Measurements from ENCODE around the gene CDC25A. TPM values are rescaled to one million over a fixed set of nuclear protein-coding genes. Genes with fewer than 3 reads are reported as not detected.
A peak's percentile ranks its signal among the peaks of the same experiment; 100 is the strongest.

The CDC25A gene
- total RNA-seq, 1 experiment from 2014 or later: 35.5 TPM

DNA sequence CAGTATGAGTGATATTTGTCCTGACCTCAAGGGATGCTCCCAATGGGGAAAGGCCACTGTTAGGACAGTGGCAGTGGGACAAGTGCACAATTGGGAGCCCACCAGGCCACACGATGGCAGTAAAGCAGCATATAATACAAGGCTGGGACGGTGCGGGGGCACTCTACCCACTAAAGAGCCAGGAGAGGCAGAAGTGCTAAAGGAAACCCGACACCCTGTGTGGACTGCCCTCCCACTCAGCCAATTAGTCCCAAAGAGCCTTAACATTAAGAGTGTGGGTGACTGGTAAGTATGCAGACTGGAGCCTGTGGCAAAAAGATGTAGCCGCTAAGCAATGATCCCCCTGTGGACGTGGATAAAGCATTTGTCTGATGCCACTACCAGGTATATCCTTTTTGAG is 44.5 kb upstream of the CDC25A start:
- intact Hi-C loops (cut with micrococcal nuclease; ENCODE audit: unreplicated experiment): loop anchor here (1.0 to 2.0 kb wide), 6 partner anchors 9 to 204 kb away; partner anchors contain the start of genes PLXNB1 and ZNF589
- ChIA-PET CTCF (interaction anchor here (0.8 to 1.2 kb wide), 2 partner anchors 204 to 207 kb away, joined by 3 read pairs; partner anchors contain the start of gene CCDC51), POLR2A (no interaction called here)
- Histone ChIP-seq H3K27me3 (replicated peaks; ENCODE audit: control insufficient read depth, insufficient read depth, low read length) (no peaks in the 10 kb centered on the region), H3K4me3 (ENCODE audit: low read depth, low read length) (no peak overlapping the region), H3K9me3 (no peaks in the 10 kb centered on the region), H3K36me3 (ENCODE audit: control insufficient read depth, insufficient read depth, low read length) (no peaks in the 10 kb centered on the region), H3K4me1 (peaks cover 9% of the 10 kb centered on the region)
- Mint-ChIP-seq H3K9me3 (ENCODE audit: unreplicated experiment) (no peaks in the 10 kb centered on the region), H3K27ac (ENCODE audit: unreplicated experiment) (peak overlapping the region; percentile 68), H3K4me1 (ENCODE audit: low read depth, unreplicated experiment) (peaks cover 18% of the 10 kb centered on the region), H3K27me3 (ENCODE audit: insufficient read depth, unreplicated experiment) (no peaks in the 10 kb centered on the region), H3K4me3 (ENCODE audit: unreplicated experiment) (peak overlapping the region; percentile 49), H3K36me3 (ENCODE audit: insufficient read depth, unreplicated experiment) (no peaks in the 10 kb centered on the region)
- TF ChIP-seq, protein P1, sequence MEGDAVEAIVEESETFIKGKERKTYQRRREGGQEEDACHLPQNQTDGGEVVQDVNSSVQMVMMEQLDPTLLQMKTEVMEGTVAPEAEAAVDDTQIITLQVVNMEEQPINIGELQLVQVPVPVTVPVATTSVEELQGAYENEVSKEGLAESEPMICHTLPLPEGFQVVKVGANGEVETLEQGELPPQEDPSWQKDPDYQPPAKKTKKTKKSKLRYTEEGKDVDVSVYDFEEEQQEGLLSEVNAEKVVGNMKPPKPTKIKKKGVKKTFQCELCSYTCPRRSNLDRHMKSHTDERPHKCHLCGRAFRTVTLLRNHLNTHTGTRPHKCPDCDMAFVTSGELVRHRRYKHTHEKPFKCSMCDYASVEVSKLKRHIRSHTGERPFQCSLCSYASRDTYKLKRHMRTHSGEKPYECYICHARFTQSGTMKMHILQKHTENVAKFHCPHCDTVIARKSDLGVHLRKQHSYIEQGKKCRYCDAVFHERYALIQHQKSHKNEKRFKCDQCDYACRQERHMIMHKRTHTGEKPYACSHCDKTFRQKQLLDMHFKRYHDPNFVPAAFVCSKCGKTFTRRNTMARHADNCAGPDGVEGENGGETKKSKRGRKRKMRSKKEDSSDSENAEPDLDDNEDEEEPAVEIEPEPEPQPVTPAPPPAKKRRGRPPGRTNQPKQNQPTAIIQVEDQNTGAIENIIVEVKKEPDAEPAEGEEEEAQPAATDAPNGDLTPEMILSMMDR (IDR thresholded peaks at IDR 0.05; ENCODE audit: insufficient read depth in 1 of 2, low read depth in 1 of 2, low read length in 1 of 2, severe bottlenecking in 1 of 2, unreplicated experiment in 1 of 2): peak; percentile 59 to 69
- DNase-seq: peak; percentile 85 to 87
- no TSS peak for BruUV-seq (replicated peaks)

DNA sequence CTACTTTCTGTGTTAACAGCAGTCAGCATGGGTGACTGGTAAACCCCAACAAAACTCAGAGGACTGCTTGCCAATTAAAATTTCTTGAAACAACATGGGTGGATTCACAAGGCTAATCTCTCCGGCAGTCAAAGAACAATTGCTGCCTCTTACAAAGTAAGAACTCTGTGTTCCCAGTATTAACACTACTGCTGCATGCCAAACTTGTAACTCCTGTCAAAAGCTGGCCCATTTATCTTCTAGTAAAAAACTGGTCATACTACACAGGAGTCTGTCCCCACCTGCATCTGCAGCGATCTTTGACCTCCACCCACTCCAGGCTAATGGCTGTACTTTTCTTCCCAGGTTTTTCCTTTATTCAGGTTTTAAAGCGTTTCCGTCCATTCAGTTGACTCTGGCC is 44.0 kb upstream of the CDC25A start:
- TF ChIP-seq, protein P1 (IDR thresholded peaks at IDR 0.05; ENCODE audit: insufficient read depth in 1 of 2, low read depth in 1 of 2, low read length in 1 of 2, severe bottlenecking in 1 of 2, unreplicated experiment in 1 of 2): no peak
- Histone ChIP-seq H3K4me1 (peaks cover 9% of the 10 kb centered on the region), H3K4me3 (ENCODE audit: low read depth, low read length) (no peak overlapping the region), H3K27me3 (replicated peaks; ENCODE audit: control insufficient read depth, insufficient read depth, low read length) (no peaks in the 10 kb centered on the region), H3K36me3 (ENCODE audit: control insufficient read depth, insufficient read depth, low read length) (no peaks in the 10 kb centered on the region), H3K9me3 (no peaks in the 10 kb centered on the region)
- intact Hi-C loops (cut with micrococcal nuclease; ENCODE audit: unreplicated experiment): loop anchor here (1.0 to 2.0 kb wide), 6 partner anchors 9 to 204 kb away; partner anchors contain the start of genes PLXNB1 and ZNF589
- Mint-ChIP-seq H3K27ac (ENCODE audit: unreplicated experiment) (peak overlapping the region; percentile 68), H3K36me3 (ENCODE audit: insufficient read depth, unreplicated experiment) (no peaks in the 10 kb centered on the region), H3K4me3 (ENCODE audit: unreplicated experiment) (peak overlapping the region; percentile 49), H3K4me1 (ENCODE audit: low read depth, unreplicated experiment) (peaks cover 18% of the 10 kb centered on the region), H3K9me3 (ENCODE audit: unreplicated experiment) (no peaks in the 10 kb centered on the region), H3K27me3 (ENCODE audit: insufficient read depth, unreplicated experiment) (no peaks in the 10 kb centered on the region)
- ChIA-PET POLR2A (no interaction called here), CTCF (interaction anchor here (0.8 to 1.2 kb wide), 2 partner anchors 204 to 207 kb away, joined by 3 read pairs; partner anchors contain the start of gene CCDC51)
- peak in 1 of 2 experiments; percentile 31 for DNase-seq
- BruUV-seq (replicated peaks): no TSS peak

DNA sequence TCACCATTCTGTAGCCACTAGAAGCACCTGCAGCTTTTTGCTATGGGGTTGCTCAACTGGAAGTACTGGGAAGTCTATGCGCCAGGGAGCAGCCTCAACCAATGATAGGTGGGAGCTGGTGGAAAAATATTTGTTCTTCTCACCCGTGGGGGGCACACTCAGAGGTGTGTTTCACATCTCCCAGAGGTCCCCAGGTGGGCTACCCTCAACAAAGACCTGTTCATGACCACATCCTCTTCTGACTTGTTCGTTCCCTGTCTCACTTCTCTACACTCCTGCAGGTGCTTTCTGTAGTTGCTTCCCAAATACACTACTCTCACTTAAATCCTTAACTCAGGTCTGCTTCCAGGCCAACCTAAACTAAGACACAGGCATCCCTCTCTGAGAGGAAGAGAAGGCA is 38.7 kb upstream of the CDC25A start:
- Mint-ChIP-seq H3K9me3 (ENCODE audit: unreplicated experiment) (no peaks in the 10 kb centered on the region), H3K4me1 (ENCODE audit: low read depth, unreplicated experiment) (peaks cover 4% of the 10 kb centered on the region), H3K27me3 (ENCODE audit: insufficient read depth, unreplicated experiment) (no peaks in the 10 kb centered on the region), H3K4me3 (ENCODE audit: unreplicated experiment) (no peak overlapping the region), H3K36me3 (ENCODE audit: insufficient read depth, unreplicated experiment) (no peaks in the 10 kb centered on the region), H3K27ac (ENCODE audit: unreplicated experiment) (no peak overlapping the region)
- TF ChIP-seq, protein P1 (IDR thresholded peaks at IDR 0.05; ENCODE audit: insufficient read depth in 1 of 2, low read depth in 1 of 2, low read length in 1 of 2, severe bottlenecking in 1 of 2, unreplicated experiment in 1 of 2): no peak
- H3K36me3 ChIP-seq (ENCODE audit: control insufficient read depth, insufficient read depth, low read length): no peaks in the 10 kb centered on the region
- no peaks in the 10 kb centered on the region for H3K27me3 ChIP-seq (replicated peaks; ENCODE audit: control insufficient read depth, insufficient read depth, low read length)
- intact Hi-C loops (cut with micrococcal nuclease; ENCODE audit: unreplicated experiment): no loop called here
- POLR2A ChIA-PET: no interaction called here
- H3K4me3 ChIP-seq (ENCODE audit: low read depth, low read length): no peak overlapping the region
- CTCF ChIA-PET: no interaction called here
- BruUV-seq (replicated peaks): no TSS peak
- DNase-seq: no peak
- H3K9me3 ChIP-seq: no peaks in the 10 kb centered on the region
- no peaks in the 10 kb centered on the region for H3K4me1 ChIP-seq
